ENCODE results near the gene BBS12. TPM values are rescaled to one million over a fixed set of nuclear protein-coding genes. Genes with fewer than 3 reads are reported as not detected.
A peak's percentile ranks its signal among the peaks of the same experiment; 100 is the strongest.

BBS12 gene
- total and polyA plus RNA-seq, 9 of the 15 experiments (the other 6 are each of a cell fraction or from before 2014, with no cell fraction given), result 2.7 to 6.5 (median 3.3) TPM

GRCh38 chr4:122705009-122705408 is 27.5 kb upstream of the BBS12 start (continued):
- no peak for TF ChIP-seq ZNF77 (CRISPR knock-in tag; IDR thresholded peaks at IDR 0.05)
- TF ChIP-seq STAT6 (CRISPR knock-in tag; IDR thresholded peaks at IDR 0.05), result no peak
- TF ChIP-seq, protein P1, sequence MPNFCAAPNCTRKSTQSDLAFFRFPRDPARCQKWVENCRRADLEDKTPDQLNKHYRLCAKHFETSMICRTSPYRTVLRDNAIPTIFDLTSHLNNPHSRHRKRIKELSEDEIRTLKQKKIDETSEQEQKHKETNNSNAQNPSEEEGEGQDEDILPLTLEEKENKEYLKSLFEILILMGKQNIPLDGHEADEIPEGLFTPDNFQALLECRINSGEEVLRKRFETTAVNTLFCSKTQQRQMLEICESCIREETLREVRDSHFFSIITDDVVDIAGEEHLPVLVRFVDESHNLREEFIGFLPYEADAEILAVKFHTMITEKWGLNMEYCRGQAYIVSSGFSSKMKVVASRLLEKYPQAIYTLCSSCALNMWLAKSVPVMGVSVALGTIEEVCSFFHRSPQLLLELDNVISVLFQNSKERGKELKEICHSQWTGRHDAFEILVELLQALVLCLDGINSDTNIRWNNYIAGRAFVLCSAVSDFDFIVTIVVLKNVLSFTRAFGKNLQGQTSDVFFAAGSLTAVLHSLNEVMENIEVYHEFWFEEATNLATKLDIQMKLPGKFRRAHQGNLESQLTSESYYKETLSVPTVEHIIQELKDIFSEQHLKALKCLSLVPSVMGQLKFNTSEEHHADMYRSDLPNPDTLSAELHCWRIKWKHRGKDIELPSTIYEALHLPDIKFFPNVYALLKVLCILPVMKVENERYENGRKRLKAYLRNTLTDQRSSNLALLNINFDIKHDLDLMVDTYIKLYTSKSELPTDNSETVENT (CRISPR knock-in tag; IDR thresholded peaks at IDR 0.05), result no peak

- Histone ChIP-seq H3K9ac (ENCODE audit: insufficient read depth in 1 of 2, low read depth in 2 of 2, low read length in 2 of 2) (no peak overlapping the region), H3K9me3 (replicated peaks; ENCODE audit: control insufficient read depth, insufficient read depth, low read depth, low read length) (no peaks in the 10 kb centered on the region), H3K9me1 (ENCODE audit: control insufficient read depth, insufficient read depth, low read length) (no peaks in the 10 kb centered on the region), H4K20me1 (replicated peaks; ENCODE audit: control insufficient read depth, insufficient read depth, low read length) (no peaks in the 10 kb centered on the region), H3K79me2 (ENCODE audit: control insufficient read depth, insufficient read depth, low read length) (no peaks in the 10 kb centered on the region), H3K27ac (ENCODE audit: extremely low read depth, low read depth, low read length) (no peak overlapping the region), H3K4me1 (replicated peaks in 1 of 2; ENCODE audit: control insufficient read depth in 2 of 2, insufficient read depth in 2 of 2, low read length in 2 of 2) (peaks cover 0 to 21% of the 10 kb centered on the region in 2 experiments; a peak in 3 of 5 replicates), H2AFZ (ENCODE audit: low read depth, low read length) (peak overlapping the region; percentile 53), H3K36me3 (ENCODE audit: control insufficient read depth, insufficient read depth, low read length) (peaks cover 6% of the 10 kb centered on the region; the same call in 1 of the 3 replicates), H3K4me2 (ENCODE audit: insufficient read depth, low read length) (no peak overlapping the region), H3K27me3 (ENCODE audit: control insufficient read depth in 2 of 2, insufficient read depth in 2 of 2, low read length in 2 of 2) (no peaks in the 10 kb centered on the region; a peak in 1 of 5 replicates), H3K4me3 (no peak overlapping the region)
- 0% methylated on average over 1 of the region's 1 CpG for WGBS (ENCODE audit: insufficient coverage, low coverage, missing lambda C conversion rate)
- ChIA-PET POLR2A (interaction anchor here (0.5 kb wide), 1 partner anchor 468 kb away, joined by 3 read pairs; no protein-coding TSS in a partner anchor), CTCF (ENCODE audit: low intra/inter-chr PET ratio) (no interaction called here)
- in situ Hi-C loops (cut with MboI) (loop anchor here (5.0 kb wide), 1 partner anchor 83 kb away; the partner anchor contains the start of gene IL21), intact Hi-C loops (cut with micrococcal nuclease) (no loop called here)
- TF ChIP-seq TAF9B (IDR thresholded peaks at IDR 0.05; ENCODE audit: partially characterized antibody) (no peak), JUNB (CRISPR knock-in tag; conservative IDR thresholded peaks at IDR 0.05) (no peak), ZNF324 (CRISPR knock-in tag; IDR thresholded peaks at IDR 0.05) (no peak), MXI1 (IDR thresholded peaks at IDR 0.05; ENCODE audit: low read depth, low read length) (no peak)
- DNase-seq (ENCODE audit: extremely low read depth in 1 of 4, low spot score in 3 of 4) (no peak), ATAC-seq (no peak), FAIRE-seq (no peak)
- BruUV-seq (replicated peaks), result no TSS peak
Measured at GRCh38 chr4:122705547-122706117, 26.9 kb upstream of the BBS12 start.

All from K562 (cell line).